Iris pigment epithelial cell (primary cell): ENCODE data around the gene FASTKD3.

ENCODE experiments used
- DNase-seq: peaks from one replicate; pipeline ENCODE4 v3.0.0-alpha.2; 2011; ENCODE audit warnings: low read depth

The FASTKD3 gene

DNA sequence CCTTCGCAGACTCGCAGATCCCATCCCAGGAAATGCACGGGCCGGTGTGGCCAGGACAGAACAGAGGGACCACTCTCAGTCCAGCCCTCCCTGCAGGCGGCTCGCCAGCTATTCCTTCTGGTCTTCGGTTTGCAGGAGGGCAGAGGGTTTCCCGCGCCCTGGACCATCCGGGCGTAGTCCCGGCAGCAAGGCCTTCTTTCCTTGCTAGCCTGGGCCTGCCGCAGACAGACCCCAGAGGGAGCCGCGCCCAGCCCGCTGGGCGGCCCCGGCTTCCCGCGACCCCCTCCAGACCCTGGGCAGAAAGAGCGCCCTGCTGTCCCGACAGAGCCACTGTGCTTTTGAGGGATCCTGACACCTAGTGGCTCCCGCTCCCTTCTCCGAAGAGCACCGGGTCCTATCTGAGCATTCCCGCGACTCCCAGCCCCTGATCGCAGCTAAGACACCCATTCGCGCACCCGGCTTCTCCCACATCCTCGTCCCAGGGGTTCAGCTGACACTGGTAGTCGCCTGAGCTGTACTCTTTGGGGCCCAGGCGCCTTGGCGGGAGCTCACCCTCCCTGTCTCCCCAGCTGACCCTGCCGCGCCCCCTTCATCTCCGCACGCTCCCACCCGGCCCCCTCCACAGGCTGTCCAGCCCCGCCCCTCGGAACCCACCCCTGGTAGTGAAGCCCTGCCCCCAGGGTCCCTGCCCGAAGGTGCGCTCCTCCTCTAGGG is 19.0 kb downstream of the FASTKD3 start:
- DNase-seq = no peak

DNA sequence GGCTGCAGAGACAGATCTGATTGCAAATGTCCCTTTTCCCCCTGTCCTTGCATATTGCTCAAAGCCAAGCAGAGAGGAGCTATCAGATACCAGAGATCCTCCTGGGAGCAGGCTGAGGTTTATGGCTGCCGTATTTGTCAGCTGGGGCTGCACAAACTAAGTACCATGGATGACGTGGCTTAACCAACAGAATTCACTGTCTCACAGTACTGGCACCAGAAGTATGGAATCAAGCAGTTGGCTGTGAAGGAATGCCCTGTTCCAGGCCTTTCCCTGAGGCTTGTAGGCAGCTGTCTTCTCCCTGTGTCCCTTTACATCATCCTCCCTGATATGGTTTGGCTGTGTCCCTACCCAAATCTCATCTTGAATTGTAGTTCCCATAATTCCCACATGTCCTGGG is 20.5 kb downstream of the FASTKD3 start:
- no peak for DNase-seq

DNA sequence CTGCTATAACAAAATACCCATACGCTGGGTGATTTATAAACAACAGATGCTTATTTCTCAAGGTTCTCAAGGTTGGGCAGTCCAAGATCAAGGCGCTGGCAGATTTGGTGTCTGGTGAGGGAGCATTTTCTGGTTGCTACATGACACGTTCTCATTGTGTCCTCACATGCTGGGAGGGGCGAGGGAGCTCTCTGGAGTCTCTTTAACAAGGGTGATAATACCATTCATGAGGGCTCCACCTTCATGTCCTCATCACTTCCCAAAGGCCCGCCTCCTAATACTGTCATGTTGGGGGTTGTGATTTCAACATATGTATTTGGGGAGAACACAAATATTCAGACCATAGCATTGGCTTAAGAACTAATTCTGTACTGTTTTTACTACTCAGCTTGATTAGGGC is 22.5 kb downstream of the FASTKD3 start:
- DNase-seq = no peak

DNA sequence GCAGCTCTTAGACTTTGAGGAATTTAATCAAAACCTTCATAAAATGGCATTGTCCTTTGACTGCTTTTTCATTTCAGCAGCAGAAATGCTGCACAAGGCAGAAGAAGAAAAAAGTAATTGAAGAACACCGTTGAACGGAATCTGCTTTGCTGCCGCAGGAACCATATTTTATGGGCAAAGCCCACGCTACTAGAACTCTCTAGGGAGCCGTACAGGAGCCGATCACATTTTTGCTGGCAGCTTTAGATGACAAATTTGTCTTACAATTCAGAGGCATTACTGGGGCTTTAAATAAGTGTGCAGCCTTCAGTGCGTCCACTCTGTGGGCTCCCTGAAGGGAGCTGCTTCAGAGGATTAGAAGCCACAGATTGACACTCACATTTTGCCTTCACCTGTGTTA is 23.3 kb downstream of the FASTKD3 start:
- DNase-seq = no peak

DNA sequence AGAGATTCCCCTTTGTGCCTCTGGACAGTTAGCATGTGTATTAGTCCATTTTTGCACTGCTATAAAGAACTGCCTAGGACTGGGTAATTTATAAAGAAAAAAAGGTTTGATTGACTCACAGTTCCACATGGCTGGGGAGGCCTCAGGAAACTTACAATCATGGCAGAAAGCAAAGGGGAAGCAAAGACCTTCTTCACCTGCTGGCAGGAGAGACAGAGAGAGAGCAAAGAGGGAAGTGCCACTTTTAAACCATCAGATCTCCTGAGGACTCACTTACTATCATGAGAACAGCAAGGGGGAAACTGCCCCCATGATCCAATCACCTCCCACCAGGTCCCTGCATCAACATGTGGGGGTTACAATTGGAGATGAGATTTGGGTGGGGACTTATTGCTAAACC is 23.9 kb downstream of the FASTKD3 start:
- DNase-seq = no peak

DNA sequence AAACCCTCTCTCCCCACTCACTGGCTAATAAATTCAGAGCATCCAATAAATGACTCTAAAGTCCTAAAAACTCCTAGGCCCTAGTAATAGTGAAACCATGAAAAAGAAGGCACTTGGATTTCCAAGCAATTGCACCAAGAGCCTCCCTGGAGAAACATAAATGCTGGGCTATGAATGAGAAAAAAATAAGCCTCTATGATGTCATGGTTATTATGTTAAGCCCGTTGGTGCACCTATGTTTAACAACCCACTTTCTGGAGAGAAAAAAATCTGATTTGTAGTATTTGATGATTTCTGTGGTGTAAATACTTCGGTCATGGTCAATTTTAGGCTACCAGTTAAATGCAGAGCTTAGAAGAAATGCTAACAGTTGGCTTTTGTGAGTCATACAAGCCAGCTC is 26.3 kb downstream of the FASTKD3 start:
- no peak for DNase-seq

DNA sequence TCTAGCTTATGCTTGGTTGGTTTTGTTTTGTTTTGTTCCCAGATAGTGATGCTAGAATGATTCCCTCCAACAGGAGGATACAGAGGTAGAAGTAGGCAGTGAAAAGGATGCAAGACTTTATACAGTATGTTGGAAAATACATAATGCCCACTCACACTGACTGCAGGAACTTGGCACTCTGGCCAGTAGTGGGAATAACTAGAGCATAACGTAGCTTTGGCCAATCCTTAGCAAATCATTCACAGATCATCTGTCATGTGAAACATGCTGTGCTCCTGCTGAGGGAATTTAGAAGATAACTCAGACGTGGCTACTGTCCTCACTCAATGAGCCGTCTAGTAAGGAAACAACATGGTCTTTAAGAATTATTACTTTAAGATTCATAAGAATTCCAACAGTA is 31.4 kb downstream of the FASTKD3 start:
- no peak for DNase-seq

DNA sequence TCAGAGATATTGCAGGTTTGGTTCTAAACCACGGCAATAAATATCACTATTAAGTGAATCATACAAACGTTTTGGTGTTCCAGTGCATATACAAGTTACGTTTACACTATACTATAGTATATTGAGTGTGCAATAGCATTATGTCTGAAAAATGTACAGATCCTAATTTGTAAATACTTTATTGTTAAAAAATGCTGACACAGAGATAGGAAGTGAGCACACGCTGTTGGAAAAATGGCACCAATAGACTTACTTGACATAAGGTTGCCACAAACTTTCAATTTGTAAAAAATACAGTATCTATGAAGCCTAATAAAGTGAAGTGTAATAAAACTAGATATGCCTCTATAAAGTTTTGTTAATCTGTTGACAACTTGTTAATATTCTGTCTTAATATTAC is 33.8 kb downstream of the FASTKD3 start:
- no peak for DNase-seq

DNA sequence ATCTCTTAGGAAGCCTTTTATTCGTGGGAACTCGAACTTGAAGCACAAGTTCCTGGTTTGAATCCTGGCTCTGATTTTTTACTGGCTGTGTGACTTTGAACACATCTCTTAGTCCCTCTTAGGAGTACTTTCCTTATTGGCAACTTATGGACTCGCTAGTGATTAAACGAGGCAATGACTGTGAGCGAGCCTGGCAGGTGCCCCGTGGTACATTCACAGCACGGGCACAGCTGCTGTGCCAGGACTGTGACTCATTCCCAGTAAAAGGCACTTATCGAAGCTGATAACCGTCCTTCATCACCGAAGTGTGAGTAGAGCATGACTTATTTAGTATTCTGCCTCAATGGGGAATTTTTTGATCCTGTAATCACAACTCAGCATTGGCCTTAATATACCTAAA is 40.6 kb downstream of the FASTKD3 start:
- DNase-seq = no peak

DNA sequence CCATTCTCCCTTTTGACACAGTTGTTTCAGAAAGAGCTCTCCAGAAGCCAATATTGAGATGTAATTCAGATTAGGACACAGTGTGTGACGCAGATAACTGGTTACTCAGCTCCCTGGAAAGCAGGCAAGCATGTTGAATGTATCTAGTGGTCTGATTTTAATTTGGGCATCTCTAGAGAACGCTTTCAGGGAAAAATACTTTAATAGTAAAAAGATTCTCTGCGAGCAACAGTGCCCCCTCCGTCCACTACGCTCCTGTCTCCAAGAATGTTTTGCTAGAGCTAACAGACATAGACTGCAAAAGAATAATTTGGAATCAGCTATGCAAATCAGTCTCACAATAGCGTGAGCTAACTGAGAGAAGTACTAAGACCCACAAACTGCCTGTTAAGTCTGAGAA is 41.2 kb downstream of the FASTKD3 start:
- DNase-seq = no peak

DNA sequence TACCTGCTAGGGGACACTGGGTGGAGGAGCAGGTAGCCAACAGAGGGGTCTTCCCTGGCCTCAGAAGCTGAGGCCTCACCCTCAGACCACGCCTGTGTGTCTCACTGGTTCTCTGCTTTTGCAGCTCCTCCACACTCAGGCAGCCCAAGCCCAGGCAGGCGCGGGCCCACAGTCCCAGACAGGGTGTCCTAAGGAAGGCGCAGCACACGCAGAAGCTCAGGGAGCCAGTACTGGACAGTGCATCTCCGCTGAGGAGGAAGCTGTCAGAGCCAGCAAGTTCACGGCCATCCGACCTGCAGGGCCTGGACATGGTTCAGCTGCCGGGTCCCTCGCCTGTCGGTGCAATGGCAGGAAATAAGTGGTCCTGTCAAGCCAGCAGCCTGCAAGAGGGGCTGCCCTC is 43.2 kb downstream of the FASTKD3 start:
- DNase-seq = no peak

DNA sequence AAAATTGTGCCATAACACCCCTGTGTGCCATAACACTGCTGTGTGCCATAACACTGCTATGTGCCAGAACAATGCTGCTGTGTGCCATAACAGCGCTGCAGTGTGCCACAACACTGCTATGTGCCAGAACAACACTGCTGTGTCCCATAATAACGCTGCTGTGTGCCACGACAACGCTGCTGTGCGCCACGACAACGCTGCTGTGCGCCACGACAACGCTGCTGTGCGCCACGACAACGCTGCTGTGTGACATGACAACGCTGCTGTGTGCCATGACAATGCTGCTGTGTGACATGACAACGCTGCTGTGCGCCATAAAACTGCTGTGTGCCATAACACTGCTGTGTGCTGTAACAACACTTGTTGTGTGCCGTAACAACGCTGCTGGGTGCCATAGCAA is 43.8 kb downstream of the FASTKD3 start:
- no peak for DNase-seq

DNA sequence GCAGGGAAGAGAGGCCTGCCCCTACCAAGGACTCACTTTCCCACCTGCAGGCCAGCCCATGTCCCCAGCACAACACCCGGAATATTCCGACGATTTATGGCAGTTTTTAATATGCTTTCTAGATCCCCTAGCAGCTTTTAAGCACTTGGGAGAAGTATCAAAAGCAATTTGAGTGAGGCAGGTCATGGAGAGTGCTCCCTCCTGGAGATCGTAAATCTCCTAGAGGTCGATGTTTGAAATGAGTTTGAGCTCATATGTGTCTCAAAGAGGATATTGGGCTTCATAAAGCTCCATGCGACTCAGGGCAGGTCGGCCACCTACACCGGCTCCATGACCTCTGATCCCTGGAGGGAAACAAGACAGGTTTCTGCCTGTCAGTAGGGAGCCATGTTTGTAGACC is 45.2 kb downstream of the FASTKD3 start:
- no peak for DNase-seq

DNA sequence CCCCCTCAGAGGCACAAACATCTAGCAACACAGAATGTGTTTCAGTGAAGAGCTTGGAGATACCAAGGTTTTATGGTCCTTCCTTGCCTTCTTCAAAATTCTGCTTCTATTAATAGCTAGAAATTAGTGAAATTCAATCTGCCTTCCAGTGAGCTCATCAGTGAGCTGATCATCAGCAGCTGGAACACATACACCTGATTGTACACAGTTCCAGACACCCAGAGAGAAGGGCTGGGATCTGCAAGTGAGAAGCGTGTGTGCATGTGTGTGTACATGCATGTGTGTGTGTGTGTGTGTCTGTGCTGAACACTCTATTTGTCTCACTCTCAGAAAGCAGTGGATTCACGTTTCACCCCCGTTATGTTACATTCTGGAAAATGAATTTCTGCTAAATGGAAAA is 46.4 kb downstream of the FASTKD3 start:
- DNase-seq = no peak

DNA sequence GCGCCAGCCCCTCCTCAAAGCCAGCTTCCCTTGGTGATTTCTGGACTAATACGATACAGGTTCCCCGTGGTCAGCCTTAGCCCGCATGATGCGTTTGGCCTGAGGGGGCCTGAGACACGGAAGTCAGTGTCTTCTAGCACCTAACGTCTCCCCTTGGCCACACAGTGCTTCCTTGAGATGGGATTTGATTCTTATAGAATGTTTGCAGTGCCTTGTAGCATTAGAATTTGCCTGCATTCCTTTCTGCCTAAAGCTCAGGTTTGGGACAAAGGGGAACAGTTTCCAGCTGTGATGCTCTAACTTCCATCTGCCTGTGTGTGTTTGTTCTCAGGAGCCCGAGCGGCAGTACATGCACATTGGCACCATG is 52.3 kb downstream of the FASTKD3 start:
- DNase-seq = no peak

DNA sequence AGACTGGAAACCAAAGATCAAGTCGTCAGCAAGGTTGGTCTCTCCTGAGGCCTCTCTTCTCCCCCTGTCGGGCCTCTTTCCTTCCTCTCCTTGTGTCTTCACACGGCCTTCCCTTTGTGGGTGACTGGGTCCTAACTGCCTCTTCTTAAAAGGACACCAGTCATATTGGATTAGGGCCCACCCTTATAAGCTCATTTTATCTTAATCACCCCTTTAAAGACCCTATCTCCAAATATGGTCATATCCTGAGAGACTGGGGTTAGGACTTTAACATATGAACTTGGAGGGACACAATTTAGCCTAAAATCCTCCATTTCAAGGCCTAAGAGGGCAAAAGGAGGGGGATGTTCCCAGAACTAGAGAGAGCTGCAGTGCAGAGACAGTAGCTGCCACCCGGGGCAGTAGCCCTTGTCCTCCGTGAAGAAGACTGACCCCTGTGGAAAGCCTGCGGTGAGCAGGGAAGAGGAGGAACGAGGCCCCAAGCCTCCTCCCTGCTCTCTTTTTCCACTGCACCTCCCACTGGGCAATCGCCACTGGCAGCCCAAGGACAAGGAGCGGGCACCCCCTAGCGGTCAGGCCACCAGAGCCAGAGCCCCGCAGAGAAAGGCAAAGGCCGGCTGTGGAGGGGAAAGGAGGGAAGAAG is 52.8 kb downstream of the FASTKD3 start:
- DNase-seq = peak; percentile 64

DNA sequence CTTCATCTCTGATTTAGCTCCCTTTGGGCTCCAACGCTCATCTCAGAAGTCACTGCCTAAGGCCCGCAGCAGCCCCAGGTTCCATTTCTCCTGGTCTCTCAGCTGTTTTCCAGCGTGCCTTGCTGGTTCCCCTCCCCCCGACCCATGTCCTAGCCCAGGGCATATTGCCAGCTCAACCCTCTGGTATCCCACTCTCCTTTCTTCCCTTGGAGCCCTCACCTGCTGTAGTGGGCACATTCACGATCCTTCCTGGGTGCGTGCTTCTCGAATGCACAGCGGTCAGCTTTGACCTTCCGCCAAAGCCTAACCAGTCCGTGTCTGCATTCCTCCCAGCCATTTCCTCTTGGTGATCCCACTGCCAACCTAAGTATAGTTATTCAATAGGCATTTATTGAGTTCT is 54.0 kb downstream of the FASTKD3 start:
- DNase-seq = no peak

DNA sequence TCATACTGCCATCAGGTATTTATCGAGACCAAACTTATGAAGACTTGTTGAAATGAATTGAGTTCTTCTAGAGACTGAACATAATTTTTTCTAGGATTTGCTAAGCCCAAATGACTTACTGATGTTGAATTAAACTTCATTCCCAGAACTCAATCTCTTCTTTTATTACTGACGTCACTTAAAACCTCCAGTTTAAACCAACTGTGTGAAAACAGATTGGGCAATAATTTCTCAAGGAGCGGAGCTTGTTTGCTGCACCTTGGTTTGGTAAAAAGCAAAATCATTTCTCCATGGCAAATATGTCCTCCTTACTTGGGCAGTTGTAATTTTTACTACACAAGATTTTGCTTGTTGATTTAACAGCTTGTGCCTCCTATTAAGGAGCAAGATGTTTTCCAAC is 55.3 kb downstream of the FASTKD3 start:
- no peak for DNase-seq

DNA sequence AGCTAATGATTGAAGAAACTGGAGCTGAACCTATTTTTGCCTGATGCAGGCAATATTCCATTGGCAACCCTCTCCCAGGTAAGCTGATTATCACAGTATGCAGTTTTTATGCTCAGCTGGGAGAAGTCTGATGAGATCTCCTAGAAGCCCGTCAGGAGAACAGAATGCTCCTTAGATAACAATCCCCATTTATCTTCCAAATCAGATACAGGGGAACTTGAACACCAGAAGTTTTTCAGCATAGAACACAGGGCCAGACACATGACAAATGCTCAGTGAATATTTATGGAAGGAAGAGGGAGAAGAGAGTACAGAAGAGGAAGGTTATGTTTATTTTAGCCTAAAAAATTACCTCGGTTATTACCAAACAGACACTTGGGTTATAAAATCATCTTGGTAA is 55.8 kb downstream of the FASTKD3 start:
- DNase-seq = no peak

DNA sequence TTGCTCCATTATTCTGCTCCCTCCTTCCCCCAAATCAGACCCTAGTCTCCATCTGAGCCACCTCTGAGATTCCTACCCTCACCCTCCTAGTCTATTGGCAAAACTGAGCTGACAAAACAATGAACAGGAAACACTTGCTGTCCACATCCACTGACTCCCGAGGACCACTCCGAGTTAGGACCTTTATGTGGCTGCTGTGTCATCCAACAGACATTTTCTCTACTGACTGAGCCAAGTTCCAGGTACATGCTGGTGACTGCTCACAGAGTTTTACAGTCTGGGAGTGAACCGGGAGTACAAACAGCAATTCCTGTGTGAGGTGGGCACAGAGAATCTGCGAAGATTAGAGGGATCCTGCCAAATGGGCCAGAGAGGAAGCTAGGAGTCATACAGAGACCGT is 57.1 kb downstream of the FASTKD3 start:
- DNase-seq = no peak
